ENCODE results near the gene PRKAG3. TPM values are rescaled to one million over a fixed set of nuclear protein-coding genes. Genes with fewer than 3 reads are reported as not detected.
"Not testable (repeated sequence)": the region's sequence is repeated elsewhere in the genome, so short reads cannot be mapped to it uniquely, and the experiment has no call there.

Gene PRKAG3
- total RNA-seq, 1 donor from 2014 or later = 0.14 TPM

DNA sequence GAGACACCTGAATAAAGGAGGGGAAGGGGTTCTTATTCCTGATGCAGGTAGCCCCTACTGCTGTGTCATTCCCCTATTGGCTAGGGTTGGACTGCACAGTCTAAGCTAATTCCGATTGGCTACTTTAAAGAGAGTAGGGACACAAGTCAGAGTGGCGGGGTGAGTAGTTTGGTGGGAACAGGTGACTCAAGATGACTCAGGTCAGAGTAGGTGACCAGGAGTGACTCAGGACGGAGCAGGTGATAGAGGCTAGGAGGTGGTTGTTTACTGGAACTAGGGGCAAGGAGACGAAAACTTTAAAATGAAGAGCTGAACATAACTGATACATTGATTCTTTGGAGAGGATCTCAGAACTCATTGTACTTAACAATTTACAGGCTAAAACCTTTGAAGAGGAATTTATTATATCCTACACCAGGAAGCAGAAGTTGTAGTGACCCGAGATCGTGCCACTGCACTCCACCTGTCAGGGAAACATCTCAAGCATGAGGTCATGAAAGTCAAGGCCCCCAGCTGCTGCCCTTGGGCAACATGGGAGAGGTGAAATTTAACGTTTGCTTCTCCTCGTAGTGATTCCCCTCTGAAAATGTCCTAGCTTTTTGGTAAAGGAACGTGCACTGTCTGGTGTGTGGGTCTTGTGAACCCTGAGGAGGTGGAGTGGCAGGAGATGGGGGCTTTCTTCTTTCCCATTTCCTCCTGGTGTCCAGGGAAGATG, 54.2 kb downstream of the PRKAG3 start:
- intact Hi-C loops (cut with micrococcal nuclease) = no loop called here
- Histone ChIP-seq H3K27ac (replicated peaks) (no peak overlapping the region), H3K4me1 (peaks cover 17% of the 10 kb centered on the region), H3K9me3 (replicated peaks) (peaks cover 12% of the 10 kb centered on the region), H3K36me3 (no peaks in the 10 kb centered on the region), H3K4me3 (no peak overlapping the region), H3K27me3 (ENCODE audit: low read depth) (peaks cover 2% of the 10 kb centered on the region)
- TF ChIP-seq, protein P1, sequence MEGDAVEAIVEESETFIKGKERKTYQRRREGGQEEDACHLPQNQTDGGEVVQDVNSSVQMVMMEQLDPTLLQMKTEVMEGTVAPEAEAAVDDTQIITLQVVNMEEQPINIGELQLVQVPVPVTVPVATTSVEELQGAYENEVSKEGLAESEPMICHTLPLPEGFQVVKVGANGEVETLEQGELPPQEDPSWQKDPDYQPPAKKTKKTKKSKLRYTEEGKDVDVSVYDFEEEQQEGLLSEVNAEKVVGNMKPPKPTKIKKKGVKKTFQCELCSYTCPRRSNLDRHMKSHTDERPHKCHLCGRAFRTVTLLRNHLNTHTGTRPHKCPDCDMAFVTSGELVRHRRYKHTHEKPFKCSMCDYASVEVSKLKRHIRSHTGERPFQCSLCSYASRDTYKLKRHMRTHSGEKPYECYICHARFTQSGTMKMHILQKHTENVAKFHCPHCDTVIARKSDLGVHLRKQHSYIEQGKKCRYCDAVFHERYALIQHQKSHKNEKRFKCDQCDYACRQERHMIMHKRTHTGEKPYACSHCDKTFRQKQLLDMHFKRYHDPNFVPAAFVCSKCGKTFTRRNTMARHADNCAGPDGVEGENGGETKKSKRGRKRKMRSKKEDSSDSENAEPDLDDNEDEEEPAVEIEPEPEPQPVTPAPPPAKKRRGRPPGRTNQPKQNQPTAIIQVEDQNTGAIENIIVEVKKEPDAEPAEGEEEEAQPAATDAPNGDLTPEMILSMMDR (IDR thresholded peaks at IDR 0.05; ENCODE audit: borderline replicate concordance) = no peak
- DNase-seq = no peak

DNA sequence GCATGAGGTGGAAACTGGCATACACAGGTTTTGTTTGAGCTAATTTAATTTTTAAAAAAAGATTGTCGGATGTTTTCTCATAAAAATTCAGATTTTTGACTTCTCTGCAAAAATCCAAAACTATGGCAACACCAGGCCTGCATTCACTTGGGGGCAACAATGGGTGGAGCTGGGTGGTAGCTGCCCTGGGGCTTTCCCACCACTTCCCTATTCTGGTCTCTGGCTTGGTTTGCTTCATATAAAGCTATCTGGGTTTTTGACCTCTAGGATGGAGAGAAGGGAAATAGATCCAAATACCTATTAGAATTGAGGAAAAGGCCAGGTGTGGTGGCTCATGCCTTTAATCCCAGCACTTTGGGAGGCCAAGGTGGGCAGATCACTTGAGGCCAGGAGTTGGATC, 55.1 kb downstream of the PRKAG3 start:
- intact Hi-C loops (cut with micrococcal nuclease) = no loop called here
- Histone ChIP-seq H3K4me1 (peaks cover 8% of the 10 kb centered on the region), H3K27me3 (ENCODE audit: low read depth) (no peaks in the 10 kb centered on the region), H3K36me3 (no peaks in the 10 kb centered on the region), H3K4me3 (no peak overlapping the region), H3K9me3 (replicated peaks) (peaks cover 12% of the 10 kb centered on the region), H3K27ac (replicated peaks) (no peak overlapping the region)
- DNase-seq = no peak
- TF ChIP-seq, protein P1 (IDR thresholded peaks at IDR 0.05; ENCODE audit: borderline replicate concordance) = no peak

DNA sequence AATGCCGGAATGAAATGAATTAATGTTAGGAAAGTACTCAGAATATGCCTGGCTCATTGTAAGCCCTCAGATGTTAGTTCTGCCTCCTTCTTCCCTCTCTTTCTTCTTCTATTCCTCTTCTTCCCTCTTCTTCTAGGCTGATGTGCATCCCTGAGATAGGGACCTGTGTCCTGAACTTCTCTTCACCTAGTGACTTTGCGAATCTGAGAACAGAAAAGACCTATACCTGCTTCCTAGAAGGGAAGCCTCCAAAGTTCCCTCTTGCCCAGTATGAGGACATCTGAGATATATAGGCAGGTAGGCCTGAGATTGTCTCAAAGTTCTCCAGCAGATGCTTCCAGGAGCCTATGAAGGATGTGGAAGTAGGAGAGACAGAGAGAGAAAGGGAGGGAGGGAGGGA, 57.7 kb downstream of the PRKAG3 start:
- H3K36me3 ChIP-seq = no peaks in the 10 kb centered on the region
- TF ChIP-seq, protein P1 (IDR thresholded peaks at IDR 0.05; ENCODE audit: borderline replicate concordance) = no peak
- no peak overlapping the region for H3K4me3 ChIP-seq
- peaks cover 12% of the 10 kb centered on the region for H3K9me3 ChIP-seq (replicated peaks)
- intact Hi-C loops (cut with micrococcal nuclease) = no loop called here
- H3K27ac ChIP-seq (replicated peaks) = no peak overlapping the region
- DNase-seq = no peak
- H3K4me1 ChIP-seq = no peaks in the 10 kb centered on the region
- H3K27me3 ChIP-seq (ENCODE audit: low read depth) = no peaks in the 10 kb centered on the region

DNA sequence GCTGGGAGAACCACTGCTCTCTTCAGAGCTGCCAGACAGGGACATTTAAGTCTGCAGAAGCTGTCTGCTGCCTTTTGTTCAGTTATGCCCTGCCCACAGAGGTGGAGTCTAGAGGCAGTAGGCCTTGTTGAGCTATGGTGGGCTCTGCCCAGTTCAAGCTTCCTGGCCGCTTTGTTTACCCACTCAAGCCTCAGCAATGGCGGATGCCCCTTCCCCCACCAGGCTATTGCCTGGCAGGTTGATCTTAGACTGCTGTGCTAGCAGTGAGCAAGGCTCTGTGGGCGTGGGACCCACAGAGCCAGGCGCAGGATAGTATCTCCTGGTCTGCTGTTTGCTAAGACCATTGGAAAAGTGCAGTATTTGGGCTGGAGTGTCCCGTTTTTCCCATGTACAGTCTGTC, 58.8 kb downstream of the PRKAG3 start:
- DNase-seq; H3K4me1 ChIP-seq; H3K36me3 ChIP-seq; intact Hi-C loops (cut with micrococcal nuclease); H3K27ac ChIP-seq (replicated peaks); H3K4me3 ChIP-seq; H3K27me3 ChIP-seq (ENCODE audit: low read depth): not testable (repeated sequence)
- H3K9me3 ChIP-seq (replicated peaks) = peaks cover 12% of the 10 kb centered on the region

Small RNA genes within 50 kb of the gene (microRNA-seq; reads per million reads assigned to microRNA genes)
- gene MIR9500 = not detected

Other genes starting within 250 kb of the PRKAG3 start
- 0.99 TPM for gene PLCD4, start 223.9 kb downstream of the PRKAG3 start, total RNA-seq
- gene ZNF142, start 172.2 kb downstream of the PRKAG3 start, total RNA-seq = 19.9 TPM
- gene BCS1L, start 172.1 kb downstream of the PRKAG3 start, total RNA-seq = 48.6 TPM
- gene RNF25, start 159.8 kb downstream of the PRKAG3 start, total RNA-seq = 14.7 TPM
- 7.4 TPM for gene STK36, start 159.7 kb downstream of the PRKAG3 start, total RNA-seq
- 6.2 TPM for gene TTLL4, start 121.0 kb downstream of the PRKAG3 start, total RNA-seq
- gene CYP27A1, start 49.7 kb downstream of the PRKAG3 start, total RNA-seq = 6.7 TPM
- 1.0 TPM for gene WNT6, start 28.0 kb upstream of the PRKAG3 start, total RNA-seq
- not detected for gene WNT10A, start 49.0 kb upstream of the PRKAG3 start, total RNA-seq
- gene CDK5R2, start 127.9 kb upstream of the PRKAG3 start, total RNA-seq = not detected
- gene FEV, start 153.4 kb upstream of the PRKAG3 start, total RNA-seq = not detected
- gene CRYBA2, start 161.6 kb upstream of the PRKAG3 start, total RNA-seq = not detected
- not detected for gene CFAP65, start 209.7 kb upstream of the PRKAG3 start, total RNA-seq
- gene IHH, start 229.1 kb upstream of the PRKAG3 start, total RNA-seq = not detected

Data from left ventricle myocardium inferior (tissue), 1 donor.